MM.1S (cell line): ENCODE measurements around the gene AREL1.

ENCODE experiments used
- DNase-seq: peaks from one replicate; pipeline ENCODE4 v3.0.0-alpha.2; 2015
- H2AFZ ChIP-seq: fragments of 300-600 bp; sonication (generic); 2 replicates; pipeline ENCODE4 v1.6.0; 2016; ENCODE audit warnings: antibody characterized with exemption, low read length
- H3F3A ChIP-seq: fragments of 300-600 bp; sonication (generic); 2 replicates; pipeline ENCODE4 v1.6.1; 2016; ENCODE audit warnings: mild to moderate bottlenecking, antibody characterized with exemption, low read length, moderate library complexity, mixed read lengths; ENCODE audit not compliant: insufficient read depth
- H3K27ac ChIP-seq: fragments of 300-600 bp; sonication (generic); 2 replicates; pipeline ENCODE4 v1.5.1; 2016; ENCODE audit warnings: mild to moderate bottlenecking, low read length
- H3K27me3 ChIP-seq: fragments of 300-600 bp; sonication (generic); replicated peaks from 2 replicates; pipeline ENCODE4 v1.6.0; 2016; ENCODE audit warnings: low read length; ENCODE audit not compliant: insufficient read depth
- H3K36me3 ChIP-seq: fragments of 300-600 bp; sonication (generic); replicated peaks from 2 replicates; pipeline ENCODE4 v1.6.1; 2016; ENCODE audit warnings: mild to moderate bottlenecking, low read length, mixed read lengths; ENCODE audit not compliant: insufficient read depth
- H3K4me1 ChIP-seq: fragments of 300-600 bp; sonication (generic); 2 replicates; pipeline ENCODE4 v1.6.1; 2016; ENCODE audit warnings: low read length, mixed read lengths
- H3K4me2 ChIP-seq: fragments of 300-600 bp; sonication (generic); 2 replicates; pipeline ENCODE4 v1.6.0; 2016; ENCODE audit warnings: low read depth, low read length
- H3K4me3 ChIP-seq: fragments of 300-600 bp; sonication (generic); 2 replicates; pipeline ENCODE4 v1.5.1; 2016; ENCODE audit warnings: low read length, mixed read lengths
- H3K79me2 ChIP-seq: fragments of 300-600 bp; sonication (generic); 2 replicates; pipeline ENCODE4 v1.6.1; 2016; ENCODE audit warnings: mixed run types, low read length, mixed read lengths
- H3K9ac ChIP-seq: fragments of 300-600 bp; sonication (generic); 2 replicates; pipeline ENCODE4 v1.6.1; 2016; ENCODE audit warnings: low read length, mixed read lengths
- H3K9me2 ChIP-seq: fragments of 300-600 bp; sonication (generic); replicated peaks from 2 replicates; pipeline ENCODE4 v1.6.1; 2016; ENCODE audit warnings: mild to moderate bottlenecking, low read length, mixed read lengths; ENCODE audit not compliant: insufficient read depth
- H3K9me3 ChIP-seq: fragments of 300-600 bp; sonication (generic); replicated peaks from 2 replicates; pipeline ENCODE4 v1.6.1; 2016; ENCODE audit warnings: mild to moderate bottlenecking, low read length, mixed read lengths; ENCODE audit not compliant: insufficient read depth
- H4K20me1 ChIP-seq: fragments of 300-600 bp; sonication (generic); 2 replicates; pipeline ENCODE4 v1.6.1; 2016; ENCODE audit warnings: mild to moderate bottlenecking, low read length, moderate library complexity, mixed read lengths; ENCODE audit not compliant: insufficient read depth
- EZH2 ChIP-seq: fragments of 300-600 bp; sonication (generic); optimal IDR thresholded peaks from 2 replicates; pipeline ENCODE3; 2017; ENCODE audit warnings: low read depth, mild to moderate bottlenecking, antibody characterized with exemption, low read length, mixed read lengths
- EZH2phosphoT487 ChIP-seq: fragments of 300-600 bp; sonication (generic); IDR thresholded peaks from 2 replicates; pipeline ENCODE4 v1.6.1; 2018; ENCODE audit warnings: antibody characterized with exemption, low read length
- TF ChIP-seq, protein P1 (sequence below): fragments of 300-600 bp; sonication (generic); IDR thresholded peaks from 2 replicates; pipeline ENCODE4 v1.5.1; 2016; ENCODE audit warnings: antibody characterized with exemption, low read length, mixed read lengths

The AREL1 gene

DNA sequence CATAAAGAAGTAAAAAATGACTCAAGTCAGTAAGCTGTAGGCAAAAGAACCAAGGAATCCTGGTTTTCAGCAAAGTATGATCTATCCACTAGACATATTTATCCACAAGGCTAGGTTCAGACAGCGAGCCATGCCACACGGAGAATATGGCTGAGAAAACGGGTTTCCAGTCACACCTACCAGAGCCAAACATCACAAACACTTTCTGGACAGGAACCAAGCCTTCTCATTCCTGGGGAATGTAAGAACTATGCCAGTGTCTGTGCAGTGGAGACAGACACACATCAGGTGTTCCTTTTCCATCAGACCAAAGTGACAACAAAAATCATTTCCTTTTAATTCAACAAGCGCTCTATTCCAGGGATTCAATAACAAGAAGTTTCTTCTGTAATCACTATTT is 41.1 kb downstream of the AREL1 start:
- H3K9me2 ChIP-seq = no peaks in the 10 kb centered on the region
- no peaks in the 10 kb centered on the region for H3K9me3 ChIP-seq
- no peak for TF ChIP-seq EZH2phosphoT487
- TF ChIP-seq, protein P1, sequence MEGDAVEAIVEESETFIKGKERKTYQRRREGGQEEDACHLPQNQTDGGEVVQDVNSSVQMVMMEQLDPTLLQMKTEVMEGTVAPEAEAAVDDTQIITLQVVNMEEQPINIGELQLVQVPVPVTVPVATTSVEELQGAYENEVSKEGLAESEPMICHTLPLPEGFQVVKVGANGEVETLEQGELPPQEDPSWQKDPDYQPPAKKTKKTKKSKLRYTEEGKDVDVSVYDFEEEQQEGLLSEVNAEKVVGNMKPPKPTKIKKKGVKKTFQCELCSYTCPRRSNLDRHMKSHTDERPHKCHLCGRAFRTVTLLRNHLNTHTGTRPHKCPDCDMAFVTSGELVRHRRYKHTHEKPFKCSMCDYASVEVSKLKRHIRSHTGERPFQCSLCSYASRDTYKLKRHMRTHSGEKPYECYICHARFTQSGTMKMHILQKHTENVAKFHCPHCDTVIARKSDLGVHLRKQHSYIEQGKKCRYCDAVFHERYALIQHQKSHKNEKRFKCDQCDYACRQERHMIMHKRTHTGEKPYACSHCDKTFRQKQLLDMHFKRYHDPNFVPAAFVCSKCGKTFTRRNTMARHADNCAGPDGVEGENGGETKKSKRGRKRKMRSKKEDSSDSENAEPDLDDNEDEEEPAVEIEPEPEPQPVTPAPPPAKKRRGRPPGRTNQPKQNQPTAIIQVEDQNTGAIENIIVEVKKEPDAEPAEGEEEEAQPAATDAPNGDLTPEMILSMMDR = no peak
- TF ChIP-seq EZH2 = no peak
- H3K4me1 ChIP-seq = no peaks in the 10 kb centered on the region
- no peaks in the 10 kb centered on the region for H3K27me3 ChIP-seq
- no peaks in the 10 kb centered on the region for H3K36me3 ChIP-seq
- H2AFZ ChIP-seq = no peak overlapping the region
- no peak overlapping the region for H3K4me2 ChIP-seq
- no peak for DNase-seq
- no peaks in the 10 kb centered on the region for H3F3A ChIP-seq
- H3K79me2 ChIP-seq = no peaks in the 10 kb centered on the region
- H3K27ac ChIP-seq = no peak overlapping the region
- no peak overlapping the region for H3K9ac ChIP-seq
- H4K20me1 ChIP-seq = no peaks in the 10 kb centered on the region
- H3K4me3 ChIP-seq = no peak overlapping the region

DNA sequence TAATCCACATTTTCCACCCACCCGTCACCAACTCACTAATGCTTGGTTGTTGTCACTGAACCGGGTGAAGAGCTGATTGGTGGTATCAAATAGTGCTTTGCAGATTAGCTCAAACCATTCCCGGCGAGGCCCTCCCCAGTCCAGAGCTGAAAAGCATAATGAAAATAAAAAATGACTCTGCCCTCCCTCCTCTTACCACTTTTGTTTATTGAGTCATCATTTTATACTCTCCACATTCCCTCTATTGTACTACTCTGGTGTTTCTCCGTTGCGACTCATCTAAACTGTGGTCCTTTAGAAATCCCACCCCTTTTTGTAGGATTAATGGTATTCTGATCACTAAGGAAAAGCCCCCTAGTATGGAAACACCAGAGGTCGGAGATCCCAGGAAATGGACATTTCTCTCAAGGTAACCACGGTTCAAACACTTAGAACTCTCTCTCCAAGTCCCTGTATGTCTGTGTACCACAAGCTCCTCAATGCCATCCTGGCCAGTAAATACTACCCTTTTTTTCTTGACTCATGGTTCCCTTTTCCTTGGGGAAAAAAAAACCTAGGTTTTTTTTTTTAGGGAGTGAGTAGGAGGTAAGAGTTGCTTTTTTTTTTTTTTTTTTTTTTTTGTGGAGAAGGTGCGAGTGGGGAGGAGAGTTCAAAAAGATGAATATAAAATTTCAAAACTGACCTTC is 42.0 kb downstream of the AREL1 start:
- Histone ChIP-seq H3K4me2 (no peak overlapping the region), H3K9me2 (no peaks in the 10 kb centered on the region), H4K20me1 (no peaks in the 10 kb centered on the region), H3K9ac (no peak overlapping the region), H3K4me3 (no peak overlapping the region), H3K27ac (no peak overlapping the region), H3K9me3 (no peaks in the 10 kb centered on the region), H3K79me2 (no peaks in the 10 kb centered on the region), H3K4me1 (no peaks in the 10 kb centered on the region), H3F3A (no peaks in the 10 kb centered on the region), H3K36me3 (no peaks in the 10 kb centered on the region), H3K27me3 (no peaks in the 10 kb centered on the region), H2AFZ (no peak overlapping the region)
- TF ChIP-seq EZH2 (no peak), EZH2phosphoT487 (no peak)
- TF ChIP-seq, protein P1 = no peak
- DNase-seq = no peak

DNA sequence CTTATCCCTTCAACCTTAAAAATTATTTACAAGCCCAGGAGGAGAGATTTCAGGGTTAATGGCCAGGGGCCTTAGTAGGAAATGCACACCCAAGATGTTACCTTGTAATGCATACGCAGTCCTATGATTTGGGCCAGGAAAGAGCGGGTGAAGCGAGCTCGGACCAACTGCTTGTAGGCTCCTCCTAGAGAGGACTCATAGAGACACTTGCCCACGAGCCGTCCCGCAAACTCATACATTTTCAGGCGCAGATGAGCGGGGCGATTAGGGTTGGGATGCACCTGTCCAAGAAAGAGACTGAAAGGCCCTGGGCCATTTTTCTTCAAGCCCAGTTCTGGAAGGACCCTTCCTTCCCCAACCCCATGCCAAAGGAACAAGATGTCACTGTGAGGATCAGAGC is 43.0 kb downstream of the AREL1 start:
- TF ChIP-seq EZH2phosphoT487 (no peak), EZH2 (no peak)
- TF ChIP-seq, protein P1 = no peak
- H3K27me3 ChIP-seq = no peaks in the 10 kb centered on the region

More for the DNA sequence above, 43.0 kb downstream of the AREL1 start:
- Histone ChIP-seq H3K36me3 (no peaks in the 10 kb centered on the region), H3K4me2 (no peak overlapping the region), H3K4me3 (no peak overlapping the region), H3K79me2 (no peaks in the 10 kb centered on the region), H4K20me1 (no peaks in the 10 kb centered on the region), H3K4me1 (no peaks in the 10 kb centered on the region), H3F3A (no peaks in the 10 kb centered on the region), H3K27ac (no peak overlapping the region), H3K9ac (no peak overlapping the region), H3K9me3 (no peaks in the 10 kb centered on the region), H2AFZ (no peak overlapping the region), H3K9me2 (no peaks in the 10 kb centered on the region)
- no peak for DNase-seq
